Ishikawa (cell line): Measurements from ENCODE around the gene EVA1A.

ENCODE experiments used
- CREB1 ChIP-seq: IDR thresholded peaks from 2 replicates; pipeline ENCODE4 v1.6.1; 2012; ENCODE audit warnings: low read depth
- EGR1 ChIP-seq: IDR thresholded peaks from 2 replicates; pipeline ENCODE4 v1.6.1; 2012
- EP300 ChIP-seq: IDR thresholded peaks from 2 replicates; pipeline ENCODE4 v1.6.1; 2012; ENCODE audit warnings: borderline replicate concordance
- FOXM1 ChIP-seq: IDR thresholded peaks from 2 replicates; pipeline ENCODE4 v1.6.1; 2012; ENCODE audit warnings: low read depth, borderline replicate concordance
- NFIC ChIP-seq: IDR thresholded peaks from 2 replicates; pipeline ENCODE4 v1.6.1; 2012
- RAD21 ChIP-seq: IDR thresholded peaks from 2 replicates; pipeline ENCODE4 v1.6.1; 2012; ENCODE audit warnings: low read depth
- REST ChIP-seq: IDR thresholded peaks from 2 replicates; pipeline ENCODE4 v1.6.1; 2012; ENCODE audit warnings: low read depth, mild to moderate bottlenecking
- TAF1 ChIP-seq: IDR thresholded peaks from 2 replicates; pipeline ENCODE4 v1.6.1; 2012; ENCODE audit warnings: low read depth, mild to moderate bottlenecking
- TCF12 ChIP-seq: IDR thresholded peaks from 2 replicates; pipeline ENCODE4 v1.6.1; 2012; ENCODE audit warnings: low read depth
- YY1 ChIP-seq: IDR thresholded peaks from 2 replicates; pipeline ENCODE4 v1.6.1; 2012; ENCODE audit warnings: low read depth

DNA sequence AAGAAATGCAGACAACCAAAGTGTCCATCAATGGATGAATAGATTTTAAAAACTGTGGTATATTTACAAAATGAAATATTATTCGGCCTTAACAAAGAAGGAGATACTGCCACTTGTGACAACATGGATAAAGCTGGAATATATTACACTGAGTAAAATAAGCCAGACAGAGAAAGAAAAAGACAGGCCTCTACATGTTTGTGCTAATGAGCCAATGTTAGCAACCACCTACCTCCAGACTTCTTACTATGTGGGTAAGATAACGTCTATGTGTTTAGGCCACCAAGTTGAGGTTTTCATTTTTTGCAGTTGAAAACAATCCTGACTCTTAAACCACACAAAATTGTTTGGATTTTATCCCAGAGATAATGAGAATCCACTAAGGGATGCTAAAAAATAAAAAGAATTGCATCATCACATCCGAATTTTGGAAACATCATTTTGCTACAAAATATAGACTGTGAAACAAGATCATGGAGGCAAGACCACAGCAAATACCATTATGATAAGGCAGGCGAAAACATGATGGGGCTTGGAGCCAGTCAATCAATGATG lies 47.0 kb downstream of the EVA1A start:
- no peak for TF ChIP-seq CREB1
- no peak for TF ChIP-seq EGR1
- TF ChIP-seq RAD21 = no peak
- TF ChIP-seq YY1 = no peak
- TF ChIP-seq NFIC = no peak
- no peak for TF ChIP-seq EP300
- TF ChIP-seq TCF12 = no peak
- TF ChIP-seq TAF1 = no peak
- TF ChIP-seq FOXM1 = no peak
- no peak for TF ChIP-seq REST
